OCI-LY7 (cell line): ENCODE measurements around the gene PRF1. TPM values are rescaled to one million over a fixed set of nuclear protein-coding genes. Genes with fewer than 3 reads are reported as not detected.

ENCODE experiments used
- BruUV-seq: library from RNA; stranded (reverse); fragments of 400-500 nt; replicated peaks from 2 replicates; lab custom pipeline; 2021; lab: Mats Ljungman, UMichigan
- CTCF ChIA-PET: fragments of 300-600 bp; sonication (Branson Sonifier 250); formaldehyde crosslinking; loops from one replicate; lab custom pipeline; 2022; ENCODE audit warnings: antibody characterized with exemption; ENCODE audit not compliant: unreplicated experiment; lab: Charles Lee
- POLR2A ChIA-PET: fragments of 300-600 bp; sonication (Branson Sonifier 250); formaldehyde crosslinking; loops from one replicate; lab custom pipeline; 2022; ENCODE audit warnings: antibody characterized with exemption; lab: Charles Lee
- DNase-seq: peaks from one replicate; pipeline ENCODE4 v3.0.0-alpha.2; 2015; ENCODE audit warnings: low spot score
- H2AFZ ChIP-seq: fragments of 200-600 bp; sonication (generic), shearing (Covaris generic); 2 replicates; pipeline ENCODE4 v1.6.1; 2014; ENCODE audit warnings: mild to moderate bottlenecking, antibody characterized with exemption, low read length, moderate library complexity
- H3K27ac ChIP-seq: fragments of 200-600 bp; sonication (generic); 2 replicates; pipeline ENCODE4 v1.5.1; 2014; ENCODE audit warnings: mixed run types, low read depth, mild to moderate bottlenecking, moderate library complexity, low read length, inconsistent platforms; ENCODE audit not compliant: poor library complexity, severe bottlenecking
- H3K36me3 ChIP-seq: fragments of 200-600 bp; sonication (generic); 2 replicates; pipeline ENCODE4 v1.6.1; 2014; ENCODE audit warnings: mild to moderate bottlenecking, antibody characterized with exemption, low read length, moderate library complexity, mixed read lengths; ENCODE audit not compliant: insufficient read depth
- H3K4me1 ChIP-seq: fragments of 200-600 bp; sonication (generic); 2 replicates; pipeline ENCODE4 v1.5.1; 2014; ENCODE audit warnings: mild to moderate bottlenecking, low read length; ENCODE audit not compliant: insufficient read depth, poor library complexity, severe bottlenecking
- H3K4me2 ChIP-seq: fragments of 200-600 bp; sonication (generic); 2 replicates; pipeline ENCODE4 v1.6.1; 2014; ENCODE audit warnings: mild to moderate bottlenecking, low read length
- H3K4me3 ChIP-seq: fragments of 200-600 bp; sonication (generic); 2 replicates; pipeline ENCODE4 v1.5.1; 2014; ENCODE audit warnings: mild to moderate bottlenecking, low read depth, low read length; ENCODE audit not compliant: poor library complexity, severe bottlenecking
- H3K79me2 ChIP-seq: fragments of 200-600 bp; sonication (generic); 2 replicates; pipeline ENCODE4 v1.6.1; 2016; ENCODE audit warnings: low read depth, mild to moderate bottlenecking, low read length, moderate library complexity, mixed read lengths; ENCODE audit not compliant: insufficient read depth
- H3K9me2 ChIP-seq: fragments of 200-600 bp; sonication (generic); 2 replicates; pipeline ENCODE4 v1.6.1; 2016; ENCODE audit warnings: mild to moderate bottlenecking, low read length, mixed read lengths; ENCODE audit not compliant: insufficient read depth
- H3K9me3 ChIP-seq: fragments of 200-600 bp; sonication (generic); 2 replicates; pipeline ENCODE4 v1.6.1; 2014; ENCODE audit warnings: mild to moderate bottlenecking, mixed run types, low read length, mixed read lengths
- H4K20me1 ChIP-seq: fragments of 200-600 bp; sonication (generic); 2 replicates; pipeline ENCODE4 v1.6.1; 2014; ENCODE audit warnings: mild to moderate bottlenecking, antibody characterized with exemption, low read length, moderate library complexity, mixed read lengths; ENCODE audit not compliant: insufficient read depth
- EZH2phosphoT487 ChIP-seq: fragments of 200-600 bp; sonication (generic); IDR thresholded peaks from 2 replicates; pipeline ENCODE4 v1.6.1; 2018; ENCODE audit warnings: low read depth, borderline replicate concordance, mild to moderate bottlenecking, mixed run types, antibody characterized with exemption, low read length, moderate library complexity, mixed read lengths
- intact Hi-C: fragments of 100-400 bp; cut with micrococcal nuclease; formaldehyde crosslinking; loops from one replicate; pipeline ENCODE4 v1.10.0; 2022; ENCODE audit not compliant: unreplicated experiment
- total RNA-seq, 2 experiments: library from RNA; depleted of rRNA in 1 of 2; stranded (reverse); fragments of >200 nt in 1 of 2; shearing (Covaris generic) in 1 of 2; gene quantifications; 2 replicates each; pipeline ENCODE4 v1.2.3, GENCODE V29; 2014 to 2022
- TF ChIP-seq, protein P1 (sequence below): fragments of 200-600 bp; sonication (generic); conservative IDR thresholded peaks from 2 replicates; pipeline ENCODE4 v1.5.1; 2014; ENCODE audit warnings: mild to moderate bottlenecking, antibody characterized with exemption, low read length, moderate library complexity, mixed read lengths

The PRF1 gene
- total RNA-seq, 2 experiments from 2014 or later, result 5.8 to 7.0 TPM

- no peaks in the 10 kb centered on the region for H3K9me2 ChIP-seq
- no peaks in the 10 kb centered on the region for H3K9me3 ChIP-seq
- intact Hi-C loops, result no loop called here
- no peak for TF ChIP-seq EZH2phosphoT487
- TF ChIP-seq, protein P1, sequence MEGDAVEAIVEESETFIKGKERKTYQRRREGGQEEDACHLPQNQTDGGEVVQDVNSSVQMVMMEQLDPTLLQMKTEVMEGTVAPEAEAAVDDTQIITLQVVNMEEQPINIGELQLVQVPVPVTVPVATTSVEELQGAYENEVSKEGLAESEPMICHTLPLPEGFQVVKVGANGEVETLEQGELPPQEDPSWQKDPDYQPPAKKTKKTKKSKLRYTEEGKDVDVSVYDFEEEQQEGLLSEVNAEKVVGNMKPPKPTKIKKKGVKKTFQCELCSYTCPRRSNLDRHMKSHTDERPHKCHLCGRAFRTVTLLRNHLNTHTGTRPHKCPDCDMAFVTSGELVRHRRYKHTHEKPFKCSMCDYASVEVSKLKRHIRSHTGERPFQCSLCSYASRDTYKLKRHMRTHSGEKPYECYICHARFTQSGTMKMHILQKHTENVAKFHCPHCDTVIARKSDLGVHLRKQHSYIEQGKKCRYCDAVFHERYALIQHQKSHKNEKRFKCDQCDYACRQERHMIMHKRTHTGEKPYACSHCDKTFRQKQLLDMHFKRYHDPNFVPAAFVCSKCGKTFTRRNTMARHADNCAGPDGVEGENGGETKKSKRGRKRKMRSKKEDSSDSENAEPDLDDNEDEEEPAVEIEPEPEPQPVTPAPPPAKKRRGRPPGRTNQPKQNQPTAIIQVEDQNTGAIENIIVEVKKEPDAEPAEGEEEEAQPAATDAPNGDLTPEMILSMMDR, result no peak
- no peak for DNase-seq
- H3K27ac ChIP-seq, result peak overlapping the region; percentile 73
- POLR2A ChIA-PET, result interaction anchor here (0.6 to 2.7 kb wide), 13 partner anchors 12 to 1758 kb away, joined by 3 to 15 read pairs (median 4); no protein-coding TSS in a partner anchor
- H2AFZ ChIP-seq, result no peak overlapping the region
- peaks cover 39% of the 10 kb centered on the region; the same call in 1 of the 2 replicates for H3K36me3 ChIP-seq
- H3K4me3 ChIP-seq, result peak overlapping the region; percentile 33
- H4K20me1 ChIP-seq, result no peaks in the 10 kb centered on the region
- no TSS peak for BruUV-seq
- no peaks in the 10 kb centered on the region for H3K79me2 ChIP-seq
- H3K4me1 ChIP-seq, result peaks cover 74% of the 10 kb centered on the region
- CTCF ChIA-PET, result interaction anchor here (1.1 to 1.6 kb wide), 2 partner anchors 19 to 24 kb away, joined by 3 to 7 read pairs; no protein-coding TSS in a partner anchor
- H3K4me2 ChIP-seq, result peak overlapping the region; percentile 56
These were observed 41.5 kb downstream of the PRF1 start for GRCh38 chr10:70561070-70561469.

GRCh38 chr10:70560511-70560941 is 42.0 kb downstream of the PRF1 start:
- H3K36me3 ChIP-seq, result peaks cover 40% of the 10 kb centered on the region; the same call in 1 of the 2 replicates
- TF ChIP-seq, protein P1, result 0 out of 2 replicates have a peak, but pooled peaks have one; percentile 36
- no peak for TF ChIP-seq EZH2phosphoT487
- H2AFZ ChIP-seq, result no peak overlapping the region
- no peaks in the 10 kb centered on the region for H3K9me2 ChIP-seq
- no peaks in the 10 kb centered on the region for H4K20me1 ChIP-seq
- H3K27ac ChIP-seq, result peak overlapping the region; percentile 73
- H3K9me3 ChIP-seq, result no peaks in the 10 kb centered on the region
- intact Hi-C loops, result loop anchor here (1.0 kb wide), 1 partner anchor 16 kb away; no protein-coding TSS in a partner anchor
- no peak overlapping the region for H3K4me3 ChIP-seq
- CTCF ChIA-PET, result interaction anchor here (1.1 to 1.6 kb wide), 2 partner anchors 19 to 25 kb away, joined by 3 to 7 read pairs; no protein-coding TSS in a partner anchor
- no peaks in the 10 kb centered on the region for H3K79me2 ChIP-seq
- BruUV-seq, result no TSS peak
- peak; percentile 93 for DNase-seq
- peak overlapping the region; percentile 56 for H3K4me2 ChIP-seq
- POLR2A ChIA-PET, result interaction anchor here (0.9 to 2.7 kb wide), 9 partner anchors 15 to 200 kb away, joined by 3 to 15 read pairs (median 4); no protein-coding TSS in a partner anchor
- peaks cover 74% of the 10 kb centered on the region for H3K4me1 ChIP-seq

DNA sequence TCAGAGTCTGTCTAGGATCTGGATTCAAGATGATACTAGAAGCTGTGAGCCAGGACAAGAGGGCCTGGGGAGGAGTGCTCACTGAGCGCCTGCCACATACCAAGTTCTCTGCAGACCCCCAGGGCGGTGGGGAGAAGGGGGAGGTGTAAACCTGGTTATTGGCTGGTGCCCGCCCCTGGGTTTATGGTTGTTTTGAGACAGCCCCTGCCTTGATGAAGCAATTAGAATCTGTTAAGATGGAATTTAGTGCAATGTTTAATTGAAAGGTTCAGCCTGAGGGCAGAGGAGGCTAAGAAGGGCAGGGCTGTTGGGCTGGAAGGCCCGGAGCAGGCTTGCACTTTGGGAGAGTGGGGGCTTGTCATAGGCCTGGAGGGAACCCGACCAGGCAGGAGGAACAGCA is 42.7 kb downstream of the PRF1 start:
- H3K4me2 ChIP-seq, result peak overlapping the region; percentile 56
- ChIA-PET POLR2A (interaction anchor here (0.6 to 2.7 kb wide), 5 partner anchors 16 to 200 kb away, joined by 4 to 15 read pairs (median 4); no protein-coding TSS in a partner anchor), CTCF (no interaction called here)
- no peak overlapping the region for H3K4me3 ChIP-seq
- intact Hi-C loops, result loop anchor here (1.0 to 2.0 kb wide), 2 partner anchors 16 to 199 kb away; no protein-coding TSS in a partner anchor
- DNase-seq, result no peak
- peak overlapping the region; percentile 73 for H3K27ac ChIP-seq
- H3K9me2 ChIP-seq, result no peaks in the 10 kb centered on the region
- BruUV-seq, result no TSS peak
- H2AFZ ChIP-seq, result no peak overlapping the region
- no peaks in the 10 kb centered on the region for H3K9me3 ChIP-seq
- peaks cover 74% of the 10 kb centered on the region for H3K4me1 ChIP-seq
- H3K36me3 ChIP-seq, result peaks cover 43% of the 10 kb centered on the region
- H3K79me2 ChIP-seq, result no peaks in the 10 kb centered on the region
- H4K20me1 ChIP-seq, result no peaks in the 10 kb centered on the region
- TF ChIP-seq EZH2phosphoT487, result no peak
- TF ChIP-seq, protein P1, result no peak
